H1 (cell line): ENCODE measurements around the gene GNAI1. TPM values are rescaled to one million over a fixed set of nuclear protein-coding genes. Genes with fewer than 3 reads are reported as not detected.

ENCODE experiments used
- CBX5 ChIP-seq: fragments of 300-800, 300-1000 bp; sonication (generic); IDR thresholded peaks from 2 replicates; pipeline ENCODE4 v1.7.1; 2016; ENCODE audit warnings: antibody characterized with exemption, low read length, low read depth
- CHD2 ChIP-seq: IDR thresholded peaks from 2 replicates; pipeline ENCODE4 v1.6.1; 2012; ENCODE audit warnings: low read length, improper control_type of control experiment
- CHD7 ChIP-seq: fragments of 300-600 bp; sonication (generic); IDR thresholded peaks from 2 replicates; pipeline ENCODE4 v1.7.1; 2012; ENCODE audit warnings: low read length, moderate library complexity, mild to moderate bottlenecking, inconsistent platforms; ENCODE audit not compliant: insufficient replicate concordance
- EP300 ChIP-seq, 2 experiments: IDR thresholded peaks; 1 replicate in 1 of 2; 2 replicates in 1 of 2; pipeline ENCODE4 v1.6.1; 2011 to 2012; ENCODE audit warnings: low read depth in 2 of 2, low read length in 2 of 2, mild to moderate bottlenecking in 2 of 2, borderline replicate concordance in 1 of 2, inconsistent platforms in 1 of 2, moderate library complexity in 1 of 2
- JUND ChIP-seq: IDR thresholded peaks from 2 replicates; pipeline ENCODE4 v1.6.1; 2011; ENCODE audit warnings: mild to moderate bottlenecking, improper control_type of control experiment, low read length
- RBBP5 ChIP-seq: IDR thresholded peaks from 2 replicates; pipeline ENCODE4 v1.7.1; 2012; ENCODE audit warnings: low read depth, mild to moderate bottlenecking, inconsistent platforms, low read length, moderate library complexity, borderline replicate concordance
- RFX5 ChIP-seq: IDR thresholded peaks from 2 replicates; pipeline ENCODE4 v1.6.1; 2011; ENCODE audit warnings: low read depth, low read length, improper control_type of control experiment, borderline replicate concordance
- SIN3A ChIP-seq, 2 experiments: IDR thresholded peaks in 1 of 2; conservative IDR thresholded peaks in 1 of 2; 2 replicates each; pipeline ENCODE4 v1.6.1; 2011 to 2012; ENCODE audit warnings: low read length in 2 of 2, improper control_type of control experiment in 1 of 2, low read depth in 1 of 2, mild to moderate bottlenecking in 1 of 2
- SP1 ChIP-seq: IDR thresholded peaks from 2 replicates; pipeline ENCODE4 v1.6.1; 2011; ENCODE audit warnings: low read depth, low read length
- SRF ChIP-seq: IDR thresholded peaks from 2 replicates; pipeline ENCODE4 v1.6.1; 2011; ENCODE audit warnings: mild to moderate bottlenecking, low read depth, low read length, moderate library complexity
- TCF12 ChIP-seq: IDR thresholded peaks from 2 replicates; pipeline ENCODE4 v1.6.1; 2011; ENCODE audit warnings: low read depth, mild to moderate bottlenecking, low read length
- TEAD4 ChIP-seq: IDR thresholded peaks from 2 replicates; pipeline ENCODE4 v1.6.1; 2012; ENCODE audit warnings: low read depth, low read length, inconsistent platforms, mixed read lengths
- polyA plus RNA-seq, 7 experiments: library from polyadenylated mRNA; depleted of rRNA in 3 of 7; stranded (reverse) in 5 of 7; unstranded in 2 of 7; fragments of >200 nt in 5 of 7; fragments of 200-250 nt in 2 of 7; gene quantifications; 1 replicate in 5 of 7; 2 replicates in 1 of 7; 4 replicates in 1 of 7; pipeline versions ENCODE4 v1.2.1 to v1.2.3, GENCODE V29; 2011 to 2013; ENCODE audit warnings: missing spikeins in 2 of 7, mixed read lengths in 2 of 7
- total RNA-seq: library from RNA; stranded (reverse); fragmentation: NEBNext Ultra II Directional; extraction: Animal tissue kit (Norgen Biotek cat#: 25700); gene quantifications from 2 replicates; pipeline ENCODE4 v1.2.1, GENCODE V29; 2021

Gene GNAI1
- total and polyA plus RNA-seq, 2 of the 8 experiments (the other 6 are each of a cell fraction or from before 2014, with no cell fraction given) = 8.0 to 29.5 TPM

- TF ChIP-seq CHD7 = no peak
- TF ChIP-seq TCF12 = no peak
- no peak for TF ChIP-seq CHD2
- no peak for TF ChIP-seq CBX5
- no peak for TF ChIP-seq RFX5
- TF ChIP-seq RBBP5 = no peak
- no peak for TF ChIP-seq EP300 (IDR thresholded peaks at IDR 0.05; ENCODE audit: borderline replicate concordance in 1 of 2, low read depth in 2 of 2, low read length in 2 of 2)
- no peak for TF ChIP-seq SIN3A (conservative IDR thresholded peaks at IDR 0.05 in 1 of 2, IDR thresholded peaks at IDR 0.05 in 1 of 2; ENCODE audit: low read depth in 1 of 2, low read length in 2 of 2)
- TF ChIP-seq SP1 = no peak
- TF ChIP-seq SRF = no peak
- no peak for TF ChIP-seq TEAD4
- TF ChIP-seq JUND = no peak
Measured at GRCh38 chr7:80141376-80141775, 6.7 kb downstream of the GNAI1 start (continued).
